GM19452 (cell line): ENCODE measurements around the gene AFAP1L1.
"Not testable (repeated sequence)": the region's sequence is repeated elsewhere in the genome, so short reads cannot be mapped to it uniquely, and the experiment has no call there.

Source experiments
- ATAC-seq: cut with Tn5 transposase; IDR thresholded peaks from one replicate; pipeline ENCODE4 v1.9.1; 2021; ENCODE audit not compliant: unreplicated experiment

The AFAP1L1 gene

GRCh38 chr5:149386166-149386565, 114.5 kb downstream of the AFAP1L1 start:
- no peak for ATAC-seq

GRCh38 chr5:149387081-149387631, 115.5 kb downstream of the AFAP1L1 start:
- no peak for ATAC-seq

- ATAC-seq = no peak
These were observed 116.3 kb downstream of the AFAP1L1 start for GRCh38 chr5:149387982-149388381.

GRCh38 chr5:149388498-149389190, 117.0 kb downstream of the AFAP1L1 start:
- no peak for ATAC-seq

GRCh38 chr5:149389552-149390495, 118.2 kb downstream of the AFAP1L1 start:
- no peak for ATAC-seq

- not testable (repeated sequence) for ATAC-seq
These were observed 119.4 kb downstream of the AFAP1L1 start for GRCh38 chr5:149391076-149391475.
